HG03108 (cell line): Measurements from ENCODE around the gene SEMA4A.
"Not testable (repeated sequence)": the region's sequence is repeated elsewhere in the genome, so short reads cannot be mapped to it uniquely, and the experiment has no call there.

ENCODE experiments used
- ATAC-seq: cut with Tn5 transposase; IDR thresholded peaks from one replicate; pipeline ENCODE4 v1.9.1; 2021; ENCODE audit warnings: moderate library complexity; ENCODE audit not compliant: unreplicated experiment

SEMA4A gene

DNA sequence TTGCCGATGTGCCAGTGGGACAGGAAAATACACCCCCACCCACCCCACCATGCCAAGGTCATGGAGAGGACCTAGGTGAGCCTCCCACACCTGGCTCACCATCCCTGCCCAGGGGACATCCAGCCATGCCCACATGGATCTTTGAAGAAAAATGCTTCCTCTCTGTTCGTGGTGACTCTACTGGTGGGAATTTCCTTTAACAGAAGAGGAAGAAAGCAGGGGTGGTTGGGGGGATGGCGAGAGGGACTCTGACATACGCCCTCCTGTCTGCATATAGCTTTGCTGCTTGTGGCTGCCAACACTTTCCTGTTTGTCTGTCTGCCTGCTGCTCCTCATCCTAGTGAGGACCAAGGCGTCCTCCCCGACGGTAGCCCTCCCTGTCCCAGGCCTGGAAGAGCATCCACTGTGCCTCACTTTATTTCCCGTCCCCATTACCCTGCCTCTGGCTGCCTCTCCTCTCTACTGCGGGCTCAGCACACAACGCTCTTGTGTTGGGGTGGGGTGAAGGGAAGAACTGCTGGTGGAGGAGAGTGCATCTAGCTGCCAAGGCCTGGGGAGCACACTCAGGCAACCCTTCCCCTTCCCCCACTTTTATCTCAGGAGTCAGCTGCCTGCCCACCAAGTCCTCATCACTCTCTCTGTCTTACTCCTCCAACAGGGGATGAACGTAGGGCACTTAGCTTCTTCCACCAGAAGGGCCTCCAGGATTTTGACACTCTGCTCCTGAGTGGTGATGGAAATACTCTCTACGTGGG lies 2.5 kb downstream of the SEMA4A start:
- no peak for ATAC-seq

DNA sequence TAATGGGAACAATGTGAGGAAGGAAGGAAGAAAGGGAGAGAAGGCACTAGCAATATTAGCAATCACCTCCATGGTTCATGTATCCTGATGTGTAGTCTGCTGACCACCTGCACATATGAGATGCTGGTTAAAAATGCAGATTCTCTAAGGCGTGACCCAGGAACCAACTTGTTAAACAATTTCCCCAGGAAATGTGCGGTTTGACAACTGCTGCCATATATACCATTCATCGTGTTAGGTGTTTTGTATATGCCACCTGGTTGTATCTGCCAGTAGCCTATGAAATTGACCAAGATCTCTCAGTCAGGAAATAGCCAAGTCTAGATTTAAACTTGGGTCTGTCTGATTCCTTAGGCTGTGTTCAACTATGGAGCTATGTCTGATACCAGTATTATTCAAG lies 4.1 kb downstream of the SEMA4A start:
- no peak for ATAC-seq

- no peak for ATAC-seq
Measured at GRCh38 chr1:156157966-156158365, 4.6 kb downstream of the SEMA4A start.

- ATAC-seq, result no peak
Measured at GRCh38 chr1:156160000-156160742, 6.8 kb downstream of the SEMA4A start.

- ATAC-seq, result no peak
Measured at GRCh38 chr1:156160743-156161171, 7.4 kb downstream of the SEMA4A start.

- ATAC-seq, result no peak
Measured at GRCh38 chr1:156162430-156163037, 9.1 kb downstream of the SEMA4A start.

GRCh38 chr1:156163712-156164111 lies 10.3 kb downstream of the SEMA4A start:
- ATAC-seq, result no peak

DNA sequence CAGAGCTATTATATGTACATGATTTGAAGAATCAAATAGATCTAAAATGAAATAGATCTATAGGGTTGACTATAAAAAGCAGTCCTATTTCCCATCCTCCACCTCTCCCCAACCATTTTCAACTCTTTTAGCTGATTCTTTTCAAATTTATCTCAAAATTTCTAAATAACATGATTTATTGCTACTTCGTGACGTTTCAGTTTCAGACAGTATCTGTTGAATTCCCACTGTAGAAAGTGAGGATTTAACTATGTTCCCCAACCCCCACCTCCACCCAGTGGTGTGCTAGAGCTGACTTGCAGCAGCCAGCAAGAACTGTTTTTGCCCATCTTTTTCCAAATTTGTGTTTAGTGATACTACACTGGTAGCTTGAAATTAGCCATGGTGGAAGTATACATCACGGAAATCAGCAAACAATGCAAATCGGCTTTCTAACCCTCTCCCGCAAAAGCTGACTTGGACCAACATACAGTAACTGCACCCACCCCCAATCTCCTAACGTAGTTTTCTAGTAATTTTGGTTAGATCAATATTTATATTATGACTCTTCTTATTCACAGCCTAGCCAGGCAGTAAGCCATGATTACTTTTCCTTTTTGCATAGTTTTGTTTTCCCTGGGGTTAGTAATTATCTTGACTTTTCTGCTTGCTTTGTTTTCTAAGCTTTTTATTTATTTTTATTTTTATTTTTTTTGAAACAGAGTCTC lies 10.9 kb downstream of the SEMA4A start:
- ATAC-seq, result no peak

DNA sequence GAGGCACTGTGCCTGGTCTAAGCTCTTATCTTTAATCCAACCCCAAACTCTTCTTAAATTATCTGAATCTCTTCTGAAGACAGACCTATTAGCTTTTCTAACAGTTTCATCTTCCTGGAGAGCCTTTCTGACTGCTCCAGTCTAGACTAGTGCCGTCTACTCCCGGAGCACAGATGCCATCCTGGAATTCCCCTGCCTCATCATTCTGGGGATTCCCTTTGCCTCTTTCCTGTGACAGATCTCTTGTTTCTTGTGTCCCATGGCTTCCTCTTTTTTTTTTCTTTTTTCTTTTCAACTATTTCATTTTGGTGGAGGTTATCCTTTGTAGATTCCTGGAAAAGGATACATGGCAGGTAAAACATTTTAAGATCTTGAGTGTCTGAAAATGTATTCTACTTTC lies 11.7 kb downstream of the SEMA4A start:
- no peak for ATAC-seq

- no peak for ATAC-seq
Measured at GRCh38 chr1:156167536-156167935, 14.2 kb downstream of the SEMA4A start.

DNA sequence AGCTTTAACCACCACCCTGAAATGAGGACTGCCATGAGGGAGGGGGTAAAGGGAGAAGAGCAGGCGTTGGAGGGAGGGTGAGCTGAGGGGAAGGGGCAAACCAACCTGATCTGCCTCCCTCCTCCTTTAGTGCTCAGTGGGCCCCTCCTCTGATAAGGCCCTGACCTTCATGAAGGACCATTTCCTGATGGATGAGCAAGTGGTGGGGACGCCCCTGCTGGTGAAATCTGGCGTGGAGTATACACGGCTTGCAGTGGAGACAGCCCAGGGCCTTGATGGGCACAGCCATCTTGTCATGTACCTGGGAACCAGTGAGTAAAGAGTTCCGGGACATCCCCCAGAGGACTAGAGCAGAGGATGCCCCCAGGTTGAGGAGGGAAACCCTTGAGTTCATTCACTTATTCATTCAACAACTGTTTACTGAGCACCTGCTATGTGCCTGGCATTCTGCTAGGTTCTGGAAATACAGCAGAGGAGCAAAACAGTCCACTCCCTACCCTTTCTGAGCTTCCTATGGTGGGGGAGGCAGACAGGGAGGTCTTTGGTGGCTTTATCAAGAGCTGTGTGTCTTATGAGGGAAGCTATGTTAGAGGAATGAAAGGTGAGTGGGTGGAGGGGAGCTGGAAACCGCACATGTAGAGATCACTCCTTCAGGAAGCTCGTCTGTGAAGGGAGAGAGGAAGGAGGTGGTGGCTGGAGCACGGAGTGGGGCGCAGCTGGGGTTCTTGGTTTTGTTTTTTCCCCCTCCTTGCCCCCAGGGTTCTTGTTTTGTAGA lies 19.5 kb downstream of the SEMA4A start:
- no peak for ATAC-seq

- ATAC-seq, result no peak
Measured at GRCh38 chr1:156176610-156177210, 23.3 kb downstream of the SEMA4A start.

DNA sequence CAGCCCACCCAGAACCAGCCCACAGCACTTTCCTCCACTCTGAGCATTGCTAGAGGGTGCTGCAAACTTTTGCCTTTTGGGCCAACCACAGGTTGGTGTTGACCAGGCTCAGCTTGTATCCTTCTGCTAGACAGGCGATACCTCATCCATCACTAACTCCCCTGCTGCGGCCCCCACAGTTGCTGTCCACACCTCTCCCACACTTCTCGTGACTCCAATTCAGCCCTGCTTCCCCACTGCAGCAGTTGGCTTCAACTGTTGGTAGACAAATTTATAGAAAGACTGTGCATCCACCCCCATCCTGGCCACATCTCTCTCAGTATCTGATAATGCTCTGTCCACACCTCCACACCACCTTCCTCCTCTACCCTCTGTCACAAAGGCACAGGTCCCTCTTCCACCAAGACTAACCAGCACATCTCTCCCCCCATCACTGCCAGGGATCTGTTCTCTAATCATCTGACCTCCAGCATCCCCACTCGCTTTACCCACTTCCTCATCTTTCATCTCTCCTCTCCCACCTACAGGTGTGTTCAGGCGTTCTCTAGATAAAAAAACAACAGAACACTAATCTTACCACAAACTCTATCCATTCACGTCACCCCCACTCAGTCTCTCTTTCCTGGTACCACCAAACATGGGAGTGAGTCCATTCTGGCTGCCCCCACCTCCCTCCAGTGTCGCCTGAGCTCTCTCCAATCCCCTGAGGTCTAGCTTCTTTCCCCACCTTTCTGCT lies 24.7 kb downstream of the SEMA4A start:
- ATAC-seq, result no peak

DNA sequence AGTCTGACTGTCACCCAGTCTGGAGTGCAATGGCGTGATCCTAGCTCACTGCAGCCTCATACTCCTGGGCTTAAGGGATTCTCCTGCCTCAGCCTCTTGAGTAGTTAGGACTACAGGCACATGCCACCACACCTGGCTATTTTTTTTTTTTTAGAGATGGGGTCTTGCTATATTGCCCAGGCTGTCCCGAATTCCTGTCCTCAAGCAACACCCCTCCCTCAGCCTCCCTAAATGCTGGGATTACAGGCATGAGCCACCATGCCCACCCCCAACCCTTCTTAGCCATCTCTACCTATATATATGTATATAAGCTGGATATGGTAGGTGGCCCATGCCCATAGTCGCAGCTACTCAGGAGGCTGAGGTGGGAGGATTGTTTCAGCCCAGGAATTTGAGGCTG lies 27.1 kb downstream of the SEMA4A start:
- no peak for ATAC-seq

DNA sequence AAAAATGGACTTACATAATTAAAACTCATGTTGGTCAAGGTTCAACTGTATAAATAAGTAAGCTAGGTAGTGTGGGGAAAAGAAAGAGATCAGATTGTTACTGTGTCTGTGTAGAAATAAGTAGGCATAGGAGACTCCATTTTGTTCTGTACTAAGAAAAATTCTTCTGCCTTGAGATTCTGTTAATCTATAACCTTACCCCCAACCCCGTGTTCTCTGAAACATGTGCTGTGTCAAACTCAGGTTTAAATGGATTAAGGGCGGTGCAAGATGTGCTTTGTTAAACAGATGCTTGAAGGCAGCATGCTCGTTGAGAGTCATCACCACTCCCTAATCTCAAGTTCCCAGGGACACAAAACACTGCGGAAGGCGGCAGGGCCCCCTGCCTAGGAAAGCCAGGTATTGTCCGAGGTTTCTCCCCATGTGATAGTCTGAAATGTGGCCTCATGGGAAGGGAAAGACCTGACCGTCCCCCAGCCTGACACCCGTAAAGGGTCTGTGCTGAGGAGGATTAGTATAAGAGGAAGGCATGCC lies 28.1 kb downstream of the SEMA4A start:
- not testable (repeated sequence) for ATAC-seq

DNA sequence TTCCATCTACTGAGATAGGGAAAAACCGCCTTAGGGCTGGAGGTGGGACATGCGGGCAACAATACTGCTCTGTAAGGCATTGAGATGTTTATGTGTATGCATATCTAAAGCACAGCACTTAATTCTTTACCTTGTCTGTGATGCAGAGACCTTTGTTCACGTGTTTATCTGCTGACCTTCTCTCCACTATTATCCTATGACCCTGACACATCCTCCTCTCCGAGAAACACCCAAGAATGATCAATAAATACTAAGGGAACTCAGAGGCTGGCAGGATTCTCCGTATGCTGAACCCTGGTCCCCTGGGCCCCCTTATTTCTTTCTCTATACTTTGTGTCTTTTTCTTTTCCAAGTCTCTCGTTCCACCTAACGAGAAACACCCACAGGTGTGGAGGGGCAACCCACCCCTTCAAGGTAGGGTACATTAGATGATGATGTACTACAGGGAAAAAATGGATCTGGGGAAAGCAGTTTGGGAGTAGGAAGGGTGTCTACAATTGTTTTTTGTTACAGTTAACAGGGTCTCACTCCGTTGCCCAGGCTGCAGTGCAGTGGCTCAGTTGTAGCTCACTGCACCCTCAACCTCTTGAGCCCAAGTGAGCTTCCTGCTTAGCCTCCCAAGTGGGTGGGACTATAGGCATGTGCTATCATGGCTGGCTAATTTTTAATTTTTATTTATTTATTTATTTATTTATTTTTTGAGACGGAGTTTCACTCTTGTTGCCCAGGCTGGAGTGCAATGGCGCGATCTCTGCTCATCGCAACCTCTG lies 28.8 kb downstream of the SEMA4A start:
- ATAC-seq, result not testable (repeated sequence)

DNA sequence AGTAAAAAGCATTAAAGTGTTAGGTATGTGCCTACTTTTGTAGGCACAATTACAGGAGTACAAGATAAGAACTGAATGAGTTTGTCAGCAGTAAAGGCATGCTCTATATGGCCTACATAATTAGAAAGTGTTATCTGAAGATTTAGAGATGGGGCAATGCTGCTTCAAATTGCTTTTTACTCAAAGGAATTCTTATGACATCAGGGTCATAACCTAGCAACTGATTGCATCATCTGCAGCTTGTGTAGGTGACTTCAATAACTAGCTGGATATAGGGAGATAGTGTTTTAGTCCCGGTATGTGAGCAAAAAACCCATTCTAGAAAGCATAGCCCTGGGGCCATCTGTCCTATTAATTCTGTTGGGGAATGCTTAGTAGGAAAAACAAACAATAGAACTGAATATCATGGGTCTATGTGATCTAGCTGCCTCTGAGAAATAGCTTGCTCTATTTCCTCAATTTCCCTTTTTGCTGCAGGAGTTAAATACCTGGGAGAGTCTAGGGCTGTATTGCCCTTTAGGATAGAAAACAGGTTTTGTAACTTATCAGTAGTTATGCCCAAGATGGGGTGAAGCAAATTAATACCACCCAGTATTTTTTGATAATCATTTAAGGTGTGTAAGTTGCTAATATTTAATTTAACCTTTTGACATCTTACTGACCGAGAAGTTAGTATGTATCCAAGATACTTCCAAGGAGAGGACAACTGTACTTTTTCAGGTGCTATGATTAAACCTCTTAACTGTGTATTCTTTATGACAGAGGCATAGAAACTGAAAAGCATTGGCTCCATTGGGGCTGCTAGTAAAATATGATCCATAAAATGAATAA lies 33.2 kb downstream of the SEMA4A start:
- not testable (repeated sequence) for ATAC-seq

GRCh38 chr1:156190265-156190664 lies 36.9 kb downstream of the SEMA4A start:
- not testable (repeated sequence) for ATAC-seq
